WTC11 (cell line): ENCODE measurements around the gene COL4A2. TPM values are rescaled to one million over a fixed set of nuclear protein-coding genes. Genes with fewer than 3 reads are reported as not detected.

Experiments used
- ATAC-seq: fragments of 200-7000 bp; cut with Tn5 transposase; 2 replicates; pipeline ENCODE4 v1.10.0; 2021; ENCODE audit warnings: mild to moderate bottlenecking, moderate library complexity
- CTCF ChIA-PET: fragments of 300-600 bp; sonication (Branson Sonifier 250); formaldehyde crosslinking; loops from one replicate; lab custom pipeline; 2021; ENCODE audit warnings: antibody characterized with exemption; lab: Charles Lee
- POLR2A ChIA-PET: fragments of 350-600 bp; sonication (Branson Sonifier 250); formaldehyde crosslinking; loops from one replicate; lab custom pipeline; 2021; ENCODE audit warnings: antibody characterized with exemption; lab: Charles Lee
- DNase-seq: peaks from one replicate; pipeline ENCODE4 v3.0.0; 2021; ENCODE audit warnings: low spot score
- H3K27ac Mint-ChIP-seq: 2 replicates; pipeline ENCODE4 v1.8.0; 2021; ENCODE audit warnings: mixed read lengths
- H3K27me3 Mint-ChIP-seq: 2 replicates; pipeline ENCODE4 v1.8.0; 2021; ENCODE audit warnings: low read depth, mild to moderate bottlenecking, moderate library complexity, mixed read lengths
- H3K36me3 Mint-ChIP-seq: 2 replicates; pipeline ENCODE4 v1.8.0; 2021; ENCODE audit warnings: mixed read lengths
- H3K4me1 Mint-ChIP-seq: 2 replicates; pipeline ENCODE4 v1.8.0; 2022; ENCODE audit warnings: mixed read lengths
- H3K4me3 Mint-ChIP-seq: 2 replicates; pipeline ENCODE4 v1.8.0; 2021; ENCODE audit warnings: mild to moderate bottlenecking, moderate library complexity, mixed read lengths
- H3K9me3 Mint-ChIP-seq: 2 replicates; pipeline ENCODE4 v1.8.0; 2021; ENCODE audit warnings: mixed read lengths
- CBFB ChIP-seq: sonication (generic); formaldehyde crosslinking; IDR thresholded peaks from 2 replicates; pipeline ENCODE4 v1.8.1; 2022; ENCODE audit warnings: mild to moderate bottlenecking, low read depth, missing genetic modification reagents
- CREM ChIP-seq: sonication (generic); formaldehyde crosslinking; IDR thresholded peaks from 2 replicates; pipeline ENCODE4 v1.8.1; 2022; ENCODE audit warnings: mild to moderate bottlenecking, missing genetic modification reagents, moderate library complexity
- ELF4 ChIP-seq: sonication (generic); formaldehyde crosslinking; IDR thresholded peaks from 2 replicates; pipeline ENCODE4 v1.8.1; 2022; ENCODE audit warnings: low read depth, mild to moderate bottlenecking, moderate library complexity, missing genetic modification reagents
- ETV6 ChIP-seq: sonication (generic); formaldehyde crosslinking; IDR thresholded peaks from 2 replicates; pipeline ENCODE4 v1.8.1; 2022; ENCODE audit warnings: mild to moderate bottlenecking, missing genetic modification reagents
- FOXK1 ChIP-seq: sonication (generic); formaldehyde crosslinking; IDR thresholded peaks from 2 replicates; pipeline ENCODE4 v1.8.0; 2022; ENCODE audit warnings: mild to moderate bottlenecking, moderate library complexity, missing genetic modification reagents
- GRHL2 ChIP-seq: fragments of 250-450 bp; sonication (Bioruptor Pico); IDR thresholded peaks from 2 replicates; pipeline ENCODE4 v1.8.0; 2022; ENCODE audit warnings: mild to moderate bottlenecking, moderate library complexity; ENCODE audit not compliant: insufficient replicate concordance, severe bottlenecking
- IRF1 ChIP-seq: sonication (generic); formaldehyde crosslinking; IDR thresholded peaks from 2 replicates; pipeline ENCODE4 v1.8.0; 2023; ENCODE audit warnings: missing genetic modification reagents
- KAT7 ChIP-seq: sonication (generic); formaldehyde crosslinking; IDR thresholded peaks from 2 replicates; pipeline ENCODE4 v1.8.1; 2023; ENCODE audit warnings: missing genetic modification reagents, mild to moderate bottlenecking, borderline replicate concordance
- MAX ChIP-seq: sonication (generic); formaldehyde crosslinking; IDR thresholded peaks from 2 replicates; pipeline ENCODE4 v1.8.0; 2022; ENCODE audit warnings: mild to moderate bottlenecking, missing genetic modification reagents
- NFE2L1 ChIP-seq: sonication (generic); formaldehyde crosslinking; IDR thresholded peaks from 2 replicates; pipeline ENCODE4 v1.8.1; 2023; ENCODE audit warnings: missing genetic modification reagents
- NFYB ChIP-seq: sonication (generic); formaldehyde crosslinking; conservative IDR thresholded peaks from 2 replicates; pipeline ENCODE4 v1.8.0; 2022; ENCODE audit warnings: low read depth, missing genetic modification reagents
- NR1H2 ChIP-seq: sonication (generic); formaldehyde crosslinking; IDR thresholded peaks from 2 replicates; pipeline ENCODE4 v1.9.0; 2021; ENCODE audit warnings: mild to moderate bottlenecking, moderate library complexity, missing genetic modification reagents
- NR2C2 ChIP-seq: sonication (generic); formaldehyde crosslinking; IDR thresholded peaks from 2 replicates; pipeline ENCODE4 v1.8.0; 2022; ENCODE audit warnings: mild to moderate bottlenecking, missing genetic modification reagents
- NR3C1 ChIP-seq: sonication (generic); formaldehyde crosslinking; conservative IDR thresholded peaks from 2 replicates; pipeline ENCODE4 v1.8.1; 2023; ENCODE audit warnings: low read depth, mild to moderate bottlenecking, missing genetic modification reagents
- SP1 ChIP-seq: sonication (generic); formaldehyde crosslinking; conservative IDR thresholded peaks from 2 replicates; pipeline ENCODE4 v1.8.1; 2022; ENCODE audit warnings: missing genetic modification reagents
- STAT6 ChIP-seq: sonication (generic); formaldehyde crosslinking; conservative IDR thresholded peaks from 2 replicates; pipeline ENCODE4 v1.8.1; 2023; ENCODE audit warnings: mild to moderate bottlenecking, low read depth, missing genetic modification reagents, moderate library complexity
- TEAD4 ChIP-seq: sonication (generic); formaldehyde crosslinking; IDR thresholded peaks from 2 replicates; pipeline ENCODE4 v1.8.0; 2022; ENCODE audit warnings: mild to moderate bottlenecking, missing genetic modification reagents
- USF2 ChIP-seq: sonication (generic); formaldehyde crosslinking; IDR thresholded peaks from 2 replicates; pipeline ENCODE4 v1.8.1; 2023; ENCODE audit warnings: mild to moderate bottlenecking, missing genetic modification reagents, moderate library complexity
- ZNF138 ChIP-seq: sonication (generic); formaldehyde crosslinking; conservative IDR thresholded peaks from 2 replicates; pipeline ENCODE4 v1.8.1; 2022; ENCODE audit warnings: mild to moderate bottlenecking, moderate library complexity, missing genetic modification reagents
- ZNF317 ChIP-seq: sonication (generic); formaldehyde crosslinking; IDR thresholded peaks from 2 replicates; pipeline ENCODE4 v1.8.1; 2023; ENCODE audit warnings: low read depth, mild to moderate bottlenecking, moderate library complexity, missing genetic modification reagents, borderline replicate concordance
- ZNF396 ChIP-seq: fragments of 250-450 bp; sonication (Bioruptor Pico); IDR thresholded peaks from 2 replicates; pipeline ENCODE4 v1.8.0; 2021; ENCODE audit warnings: mild to moderate bottlenecking, moderate library complexity, borderline replicate concordance
- ZNF416 ChIP-seq: fragments of 250-450 bp; sonication (Bioruptor Pico); IDR thresholded peaks from 2 replicates; pipeline ENCODE4 v1.9.0; 2021; ENCODE audit warnings: mild to moderate bottlenecking, inconsistent platforms
- ZNF425 ChIP-seq: fragments of 250-450 bp; sonication (Bioruptor Pico); conservative IDR thresholded peaks from 2 replicates; pipeline ENCODE4 v1.9.0; 2021; ENCODE audit warnings: mild to moderate bottlenecking
- ZNF532 ChIP-seq: fragments of 250-450 bp; sonication (Bioruptor Pico); IDR thresholded peaks from 2 replicates; pipeline ENCODE4 v1.9.0; 2021; ENCODE audit warnings: mild to moderate bottlenecking, borderline replicate concordance
- ZNF671 ChIP-seq: fragments of 250-450 bp; sonication (Bioruptor Pico); IDR thresholded peaks from 2 replicates; pipeline ENCODE4 v1.8.0; 2021; ENCODE audit warnings: mild to moderate bottlenecking
- total RNA-seq: library from RNA; stranded (reverse); gene quantifications from 3 replicates; pipeline ENCODE4 v1.2.3, GENCODE V29; 2021

The COL4A2 gene
- total RNA-seq, 1 experiment from 2014 or later, result 109 TPM

GRCh38 chr13:110317496-110318195, 10.6 kb downstream of the COL4A2 start:
- DNase-seq (no peak), ATAC-seq (no peak)
- H3K27ac Mint-ChIP-seq, result no peak overlapping the region
- ChIA-PET POLR2A (no interaction called here), CTCF (no interaction called here)
- no peak overlapping the region for H3K4me3 Mint-ChIP-seq
- TF ChIP-seq ZNF671 (CRISPR knock-in tag) (no peak), KAT7 (CRISPR knock-in tag) (no peak), ZNF317 (CRISPR knock-in tag) (no peak), NR2C2 (no peak), ZNF138 (CRISPR knock-in tag) (no peak), SP1 (no peak), ZNF532 (CRISPR knock-in tag) (no peak), TEAD4 (no peak), ELF4 (CRISPR knock-in tag) (no peak), NR1H2 (CRISPR knock-in tag) (no peak), NFE2L1 (CRISPR knock-in tag) (no peak), USF2 (no peak), ZNF396 (no peak), ETV6 (CRISPR knock-in tag) (no peak), FOXK1 (CRISPR knock-in tag) (no peak), CBFB (CRISPR knock-in tag) (no peak)
- H3K4me1 Mint-ChIP-seq, result peaks cover 17% of the 10 kb centered on the region
- peaks cover 12% of the 10 kb centered on the region for H3K36me3 Mint-ChIP-seq
- H3K27me3 Mint-ChIP-seq, result no peaks in the 10 kb centered on the region
- peaks cover 8% of the 10 kb centered on the region for H3K9me3 Mint-ChIP-seq

- ATAC-seq (no peak), DNase-seq (no peak)
- Mint-ChIP-seq H3K4me3 (no peak overlapping the region), H3K27me3 (no peaks in the 10 kb centered on the region), H3K4me1 (peaks cover 22% of the 10 kb centered on the region), H3K27ac (no peak overlapping the region), H3K36me3 (peaks cover 12% of the 10 kb centered on the region), H3K9me3 (peaks cover 8% of the 10 kb centered on the region)
- ChIA-PET POLR2A (no interaction called here), CTCF (no interaction called here)
- TF ChIP-seq CREM (CRISPR knock-in tag) (no peak), NFYB (CRISPR knock-in tag) (no peak), GRHL2 (CRISPR knock-in tag) (no peak), IRF1 (CRISPR knock-in tag) (no peak), STAT6 (no peak), MAX (no peak), ZNF416 (CRISPR knock-in tag) (no peak), ELF4 (CRISPR knock-in tag) (no peak), NR3C1 (CRISPR knock-in tag) (no peak), ZNF425 (no peak)
Observed at GRCh38 chr13:110318920-110319319, 11.8 kb downstream of the COL4A2 start.
